GM23248 (cell line): ENCODE results near the gene ATG10.

ENCODE experiments used
- EZH2 ChIP-seq: fragments of 200-600 bp; sonication (generic); IDR thresholded peaks from 2 replicates; pipeline ENCODE4 v1.6.1; 2018; ENCODE audit warnings: antibody characterized with exemption, mild to moderate bottlenecking; ENCODE audit not compliant: insufficient read depth, poor library complexity, severe bottlenecking
- EZH2phosphoT487 ChIP-seq: fragments of 200-600 bp; sonication (generic); IDR thresholded peaks from 2 replicates; pipeline ENCODE4 v1.6.1; 2018; ENCODE audit warnings: antibody characterized with exemption, moderate library complexity, mild to moderate bottlenecking, low read depth; ENCODE audit not compliant: insufficient read depth

DNA sequence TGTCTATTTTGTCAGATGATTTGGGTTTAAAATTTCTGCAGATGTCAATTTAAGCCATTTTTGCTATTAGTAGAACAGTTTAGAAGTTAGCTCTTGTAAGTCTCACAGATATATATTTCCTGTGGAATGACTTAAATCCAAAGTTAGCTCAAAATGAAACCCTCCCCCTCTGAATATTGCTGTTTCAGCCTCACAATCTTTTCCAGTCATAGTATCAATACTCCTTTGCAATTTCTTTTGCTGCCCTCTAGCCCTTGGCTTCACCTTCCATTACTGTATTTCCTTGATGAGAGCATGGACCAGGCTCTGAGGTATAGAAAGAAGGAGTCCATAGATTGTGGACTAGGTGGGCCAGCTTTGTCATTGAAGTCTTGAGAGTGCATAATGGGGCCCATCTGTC lies 124.4 kb downstream of the ATG10 start:
- TF ChIP-seq EZH2 (no peak), EZH2phosphoT487 (no peak)
